Measurements from ENCODE around the gene INSIG2. TPM values are rescaled to one million over a fixed set of nuclear protein-coding genes. Genes with fewer than 3 reads are reported as not detected.
"Not testable (repeated sequence)": the region's sequence is repeated elsewhere in the genome, so short reads cannot be mapped to it uniquely, and the experiment has no call there.

Gene INSIG2
- total RNA-seq, 1 experiment from 2014 or later: 4.4 TPM

DNA sequence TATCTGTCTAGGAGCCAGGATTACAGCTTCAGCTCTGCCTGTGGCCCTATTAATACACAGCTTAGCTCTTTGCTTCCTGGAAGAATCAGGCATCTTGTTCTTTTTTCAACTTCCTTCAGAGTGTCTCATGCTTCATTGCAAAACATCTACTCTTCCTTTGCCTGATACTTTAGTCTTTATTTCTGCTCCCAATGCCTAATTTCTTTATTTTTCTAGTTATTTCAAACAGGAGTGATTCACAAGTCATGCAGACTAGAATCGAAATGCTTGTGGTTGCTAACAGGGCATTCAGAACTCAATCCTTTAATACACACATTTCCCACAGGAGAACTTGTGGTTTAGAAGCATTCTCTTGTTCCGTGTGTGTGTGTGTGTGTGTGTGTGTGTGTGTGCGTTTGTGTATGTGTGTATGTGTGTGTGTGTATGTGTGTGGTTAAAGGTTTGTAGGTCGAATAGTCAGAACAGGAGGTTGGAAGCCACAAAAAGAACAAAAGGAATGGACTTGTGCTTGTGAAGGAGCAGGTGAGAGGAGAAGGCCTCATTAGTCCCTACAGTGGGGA, 28.3 kb upstream of the INSIG2 start:
- DNase-seq (ENCODE audit: low spot score): peak; percentile 54

DNA sequence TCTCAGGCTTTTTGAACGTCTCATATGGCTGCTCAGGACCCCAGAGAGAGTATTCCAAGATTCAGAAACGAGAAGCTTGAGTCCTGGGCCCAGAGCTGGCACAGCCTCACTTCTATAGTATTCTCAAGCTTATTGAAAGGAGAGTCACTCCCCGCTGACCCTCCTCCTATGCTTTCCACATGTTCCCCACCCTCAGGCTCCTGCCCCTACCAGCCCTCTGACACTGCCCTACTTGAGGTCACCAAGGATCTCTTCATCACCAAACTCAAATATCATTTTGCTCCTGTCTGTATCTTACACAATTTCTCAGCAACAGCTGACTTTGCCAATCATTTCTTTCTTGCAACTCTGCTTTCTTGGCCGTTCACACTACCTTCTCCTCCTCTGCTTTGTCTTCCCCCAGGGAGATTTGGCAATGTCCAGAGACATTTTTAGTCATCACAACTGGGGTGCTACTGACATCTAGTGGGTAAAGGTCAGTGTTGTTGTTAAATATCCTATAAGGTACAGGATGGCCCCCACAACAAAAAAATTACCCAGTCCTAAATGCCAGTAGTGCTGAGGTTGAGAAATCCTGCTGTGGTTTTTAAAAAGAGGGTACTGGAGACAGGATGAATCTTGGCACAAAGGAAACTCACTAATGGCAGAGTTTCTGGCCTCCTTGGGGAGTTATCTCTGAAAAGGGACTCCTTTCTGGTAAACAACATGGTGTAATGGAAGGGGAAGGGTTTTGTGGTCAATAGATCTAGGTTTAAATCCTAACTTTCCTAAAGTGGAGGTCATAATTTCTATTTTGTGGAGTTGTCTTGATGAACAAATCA, 26.9 kb upstream of the INSIG2 start:
- peak; percentile 67 for DNase-seq (ENCODE audit: low spot score)

DNA sequence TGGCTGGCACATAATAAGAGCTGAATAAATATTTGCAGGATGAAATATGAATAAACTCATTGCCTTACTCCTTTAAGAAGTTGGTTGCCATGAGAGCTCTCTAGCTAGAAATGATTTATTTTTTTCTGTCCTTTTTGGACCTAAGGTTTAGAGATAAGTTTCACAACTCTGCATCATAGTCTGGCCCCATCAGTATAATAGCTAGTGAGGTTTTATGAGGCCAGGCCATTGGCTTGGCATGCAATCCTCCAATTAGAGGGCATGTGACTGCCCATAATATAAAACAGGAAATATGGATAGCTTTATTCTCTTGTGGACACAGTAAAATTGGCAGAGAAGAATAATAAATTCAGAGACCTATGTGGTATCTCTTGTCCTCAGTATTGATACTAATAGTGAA, 26.2 kb upstream of the INSIG2 start:
- DNase-seq (ENCODE audit: low spot score): no peak

DNA sequence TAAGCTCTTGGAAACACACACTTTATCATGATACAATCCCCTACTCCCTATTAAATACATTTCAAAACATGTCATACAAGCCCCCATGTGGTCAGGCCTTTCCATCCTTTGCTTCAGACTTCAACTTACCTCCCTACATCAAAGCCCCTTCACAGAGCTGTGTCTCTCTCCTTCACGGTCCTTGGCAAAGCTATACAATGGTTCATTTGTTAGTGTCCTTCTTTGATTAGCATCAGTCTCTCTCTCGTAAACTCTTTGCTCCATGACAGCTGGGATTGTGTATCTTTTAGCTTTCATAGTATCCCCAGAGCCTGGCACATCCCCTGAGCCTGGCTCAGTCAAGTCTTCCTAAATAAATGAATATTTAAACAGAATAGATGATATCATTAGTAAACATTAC, 25.6 kb upstream of the INSIG2 start:
- DNase-seq (ENCODE audit: low spot score): no peak

DNA sequence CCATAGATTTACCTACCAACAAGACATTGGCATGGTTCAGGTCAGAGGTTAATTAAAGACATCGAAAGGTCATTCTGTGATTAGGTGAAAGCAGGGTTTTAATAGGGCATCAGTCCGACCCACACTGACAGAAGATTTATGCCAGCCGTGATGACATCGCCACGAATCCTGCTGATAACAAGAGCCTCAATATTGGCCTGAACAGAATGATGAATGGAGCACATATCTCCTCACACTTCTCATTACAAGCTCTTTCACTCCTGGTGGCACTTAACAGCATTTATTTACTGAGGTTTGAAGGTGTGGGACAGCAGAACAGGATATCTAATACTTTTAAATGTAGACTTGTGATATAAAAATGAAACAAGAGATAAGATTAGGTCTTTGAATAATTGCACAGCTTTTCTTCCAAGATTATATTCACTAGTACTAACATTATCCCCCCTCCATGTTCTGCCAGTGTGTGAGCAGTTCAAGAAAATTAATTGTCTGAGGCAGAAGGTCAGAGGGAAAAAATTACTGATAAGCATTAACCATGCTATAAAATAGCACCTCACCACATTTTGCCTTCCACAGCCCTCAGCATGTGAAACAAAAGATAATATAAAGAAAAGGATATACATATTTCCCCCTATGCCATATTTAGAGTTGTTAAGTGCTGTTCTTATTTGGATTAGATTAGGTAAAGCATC, 23.1 kb upstream of the INSIG2 start:
- no peak for DNase-seq (ENCODE audit: low spot score)

DNA sequence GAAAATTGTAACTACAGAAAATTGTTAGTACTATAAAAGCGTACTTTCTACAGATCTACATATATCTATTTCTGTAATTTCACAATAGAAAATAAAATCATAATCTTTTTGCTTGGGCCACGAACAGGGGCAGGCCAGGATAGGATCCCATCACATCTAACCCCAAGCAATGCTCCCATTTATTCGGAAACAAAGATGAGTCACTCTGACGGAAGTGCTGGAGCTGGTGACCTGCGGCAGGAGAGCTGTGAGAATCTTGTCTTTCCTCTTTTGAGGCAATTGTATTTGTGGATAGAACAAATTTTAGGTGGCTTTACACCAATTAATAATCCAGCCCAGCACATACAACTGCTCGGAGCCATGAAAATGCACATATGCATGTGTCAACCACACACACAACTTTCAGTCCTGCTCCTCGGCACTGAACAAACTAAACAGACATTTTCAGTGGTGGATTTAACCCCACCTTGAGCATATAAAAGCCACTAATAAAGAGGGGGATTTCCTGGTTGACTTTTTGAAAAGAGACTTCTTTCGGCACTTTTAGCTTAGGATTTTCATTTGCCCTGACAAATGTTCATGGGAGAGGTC, 22.3 kb upstream of the INSIG2 start:
- no peak for DNase-seq (ENCODE audit: low spot score)

DNA sequence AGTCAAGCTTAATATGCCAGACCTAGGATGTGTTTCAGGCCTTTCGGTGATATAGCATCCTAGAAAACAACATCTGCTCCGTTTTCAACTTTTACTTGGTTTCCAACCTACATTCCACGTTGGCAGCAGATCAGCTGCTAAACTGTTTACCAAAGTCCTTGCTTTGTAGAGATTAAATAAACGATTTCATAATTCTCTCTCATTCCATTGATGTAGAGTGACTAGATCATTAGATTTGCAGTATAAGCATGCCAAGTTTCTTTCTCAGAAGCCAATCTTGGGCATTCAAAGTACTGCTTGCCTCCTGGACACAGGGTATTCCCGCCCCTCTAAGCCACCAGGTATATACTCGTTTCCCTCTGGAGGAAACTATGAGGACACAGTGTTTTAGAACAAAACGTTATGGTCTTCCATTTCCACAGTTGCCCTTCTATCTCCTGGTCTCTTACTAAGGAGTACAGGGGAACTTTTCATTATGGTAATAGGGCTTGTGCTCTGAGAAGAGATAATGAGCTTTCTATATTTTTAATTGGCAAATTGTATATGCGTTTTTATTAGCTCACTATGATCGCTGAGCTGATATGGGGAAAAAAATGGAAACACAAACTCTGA, 10.5 kb upstream of the INSIG2 start:
- DNase-seq (ENCODE audit: low spot score): no peak

DNA sequence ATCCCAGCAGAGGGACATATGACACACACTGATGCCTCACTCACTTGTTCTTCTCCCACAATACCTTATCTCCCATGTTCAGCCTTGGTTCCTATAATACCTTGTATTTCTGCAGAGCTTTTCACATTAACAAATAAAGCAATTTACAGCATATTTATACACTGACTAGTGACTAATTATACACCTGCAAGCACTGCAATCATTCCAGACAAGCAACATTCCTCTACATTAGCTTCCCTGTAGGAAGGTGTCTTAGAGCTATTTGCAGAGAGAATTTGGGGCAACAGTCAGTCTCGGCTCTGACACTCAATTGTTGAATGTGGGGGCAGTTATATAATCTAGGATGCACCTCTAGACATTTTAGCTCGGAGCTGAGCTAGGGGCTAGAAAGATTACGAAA, 9.5 kb upstream of the INSIG2 start:
- DNase-seq (ENCODE audit: low spot score): peak; percentile 46

DNA sequence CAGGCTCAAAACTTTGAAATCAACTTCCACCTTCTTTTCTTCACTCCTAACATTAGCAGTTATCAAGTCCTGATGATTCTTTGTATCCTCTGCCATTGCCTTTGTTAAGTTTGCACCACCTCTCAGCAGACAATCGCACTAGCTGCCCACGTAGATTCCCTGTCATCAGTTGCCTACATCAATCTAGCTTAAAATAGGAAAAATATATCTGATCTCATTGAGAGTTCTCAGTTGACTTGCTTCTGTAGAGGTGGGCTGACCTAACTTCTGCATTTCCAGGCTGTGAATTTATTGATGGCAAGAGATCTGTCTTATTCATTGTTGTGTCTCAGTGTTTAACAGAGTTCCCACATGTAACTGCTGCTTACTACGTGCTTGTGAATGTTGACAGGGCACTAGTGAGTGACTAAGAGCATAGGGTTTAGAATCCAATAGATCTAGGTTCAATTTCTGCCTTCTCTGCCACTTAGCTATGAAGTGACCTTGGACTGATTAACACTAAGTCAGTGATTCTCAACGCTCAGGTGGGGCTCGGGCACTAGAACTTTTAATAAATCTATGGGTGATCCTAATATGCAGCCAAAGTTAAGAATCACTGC, 3.7 kb upstream of the INSIG2 start:
- DNase-seq (ENCODE audit: low spot score): peak; percentile 9

DNA sequence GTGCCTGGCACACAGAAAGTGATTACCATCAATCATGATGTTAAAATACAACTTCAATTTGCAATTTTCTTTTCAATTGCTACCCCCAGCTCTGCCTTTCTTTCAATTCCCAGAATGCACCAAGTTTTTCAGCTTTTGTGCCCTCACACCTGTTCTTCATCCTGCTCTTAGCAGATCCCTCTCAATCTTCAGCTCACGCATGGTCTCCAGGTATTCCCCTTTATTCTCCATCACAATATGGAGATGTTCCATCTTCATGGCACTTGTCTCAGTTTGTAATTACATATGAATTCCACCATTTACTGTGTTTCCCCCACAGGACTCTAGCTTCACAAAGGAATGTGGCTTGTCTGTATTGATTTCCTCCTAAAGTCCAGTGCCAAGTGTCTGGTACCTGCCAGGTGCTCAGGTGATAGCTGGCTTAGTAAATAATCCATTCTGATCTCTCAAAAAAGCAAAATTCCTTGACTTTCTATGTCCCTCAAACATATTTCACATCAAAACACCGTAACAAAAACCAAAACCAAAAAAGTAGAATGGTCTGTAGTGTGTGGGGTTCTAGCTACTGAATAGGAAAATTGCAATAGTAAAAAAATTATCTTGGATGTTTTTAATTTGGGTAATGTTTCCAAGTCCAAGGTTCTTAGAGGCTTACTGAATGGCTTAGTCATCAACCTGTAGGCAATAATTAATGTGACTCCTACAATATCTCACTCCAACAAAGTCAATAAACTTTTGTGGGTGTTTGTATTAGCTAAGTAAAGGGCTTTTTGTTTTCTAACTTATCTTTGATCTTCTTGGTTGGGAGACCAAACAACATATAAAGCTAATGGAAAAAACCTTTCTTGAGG, 2.9 kb upstream of the INSIG2 start:
- peak; percentile 81 for DNase-seq (ENCODE audit: low spot score)

DNA sequence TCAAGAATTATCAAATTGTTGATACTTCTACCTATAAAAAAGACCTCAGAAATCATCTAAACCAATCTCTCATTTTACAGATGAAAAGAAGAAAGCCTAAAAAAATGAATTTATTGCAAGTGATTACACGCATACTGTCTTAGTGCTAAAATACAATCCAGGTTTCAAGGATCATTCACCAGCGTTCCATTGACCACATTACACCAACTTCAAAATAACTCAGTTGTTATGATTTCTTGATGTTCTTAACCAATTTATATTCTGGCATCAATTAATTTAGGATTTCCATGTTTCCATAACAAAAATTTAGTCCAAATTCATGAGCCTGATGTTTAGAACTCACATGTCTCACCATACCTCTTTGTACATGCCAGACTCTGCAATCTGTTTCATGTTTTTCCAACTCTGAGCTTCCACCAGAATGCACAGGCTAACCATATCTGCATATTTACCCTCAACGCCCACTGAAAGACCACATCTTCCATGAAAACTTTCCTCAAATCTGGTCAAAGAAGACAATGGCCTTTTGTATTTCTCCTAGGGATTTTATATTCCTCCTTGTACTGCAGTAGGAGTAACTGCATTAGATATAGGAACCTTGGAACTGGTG, 2.1 kb upstream of the INSIG2 start:
- DNase-seq (ENCODE audit: low spot score): peak; percentile 34

DNA sequence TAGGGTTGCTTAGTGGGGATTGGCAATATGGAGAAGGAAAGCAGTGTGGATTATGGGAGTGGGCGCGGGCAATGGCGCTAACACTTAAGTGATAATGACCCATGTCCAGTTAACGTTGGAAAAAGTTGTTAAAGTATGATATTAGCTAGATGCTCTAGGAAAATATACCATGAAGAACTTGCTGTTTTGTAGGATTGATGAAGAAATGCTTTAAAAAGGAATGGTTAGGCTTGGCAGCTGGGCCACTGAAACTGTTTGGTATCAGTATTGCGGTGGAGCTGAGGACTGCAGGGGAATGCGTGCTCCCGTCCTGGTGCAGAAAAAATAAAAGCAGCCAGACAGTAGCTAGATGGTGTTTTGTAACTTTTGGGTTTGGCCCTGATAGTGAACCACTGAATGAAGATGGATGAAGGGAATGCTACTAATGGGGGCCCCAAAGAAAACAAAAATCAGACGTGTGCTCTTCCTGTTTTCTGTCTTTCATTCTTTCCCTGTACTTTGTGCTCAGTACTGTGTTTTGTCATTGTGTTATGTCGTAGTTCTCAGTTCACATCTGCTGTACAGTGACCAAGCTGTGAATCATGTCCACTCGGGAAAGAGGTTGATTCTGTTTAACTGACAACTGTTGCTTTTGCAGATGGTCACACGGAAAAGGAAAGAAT, 999 bp downstream of the INSIG2 start:
- DNase-seq (ENCODE audit: low spot score): peak; percentile 67

DNA sequence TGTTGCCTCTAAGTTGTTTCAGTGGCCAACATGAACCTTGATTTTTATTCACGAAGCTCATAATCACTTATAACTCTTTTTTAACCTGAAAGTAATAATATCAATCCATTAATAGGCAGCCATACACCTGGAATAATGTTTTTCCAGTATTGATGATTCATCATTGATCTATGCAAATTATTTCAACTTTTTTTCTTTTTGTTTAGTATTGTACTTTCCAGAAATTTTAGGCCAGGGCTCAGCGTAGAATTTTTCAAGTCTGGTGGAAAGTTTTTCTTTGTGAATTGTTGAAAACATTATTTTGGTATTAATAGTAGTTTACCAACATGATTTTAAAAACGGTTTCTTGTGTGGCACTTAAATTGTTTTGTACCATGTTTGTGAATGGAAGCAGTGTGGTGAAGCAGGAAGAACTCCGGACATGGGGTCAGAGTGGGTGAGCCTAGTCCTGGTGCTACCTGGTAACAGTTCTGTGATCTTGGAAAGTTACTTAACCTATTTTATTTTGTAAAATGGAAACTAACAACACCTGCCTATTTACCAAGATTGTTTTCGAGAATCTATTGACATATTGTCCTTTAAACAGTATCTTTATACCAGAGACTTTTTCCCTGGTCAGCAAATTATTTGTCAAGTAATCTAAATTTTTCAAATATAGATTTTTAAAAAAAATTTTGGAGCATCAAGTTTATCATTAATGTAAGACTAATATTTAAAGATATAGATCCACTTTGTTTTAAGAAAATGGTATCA, 2.3 kb downstream of the INSIG2 start:
- no peak for DNase-seq (ENCODE audit: low spot score)

DNA sequence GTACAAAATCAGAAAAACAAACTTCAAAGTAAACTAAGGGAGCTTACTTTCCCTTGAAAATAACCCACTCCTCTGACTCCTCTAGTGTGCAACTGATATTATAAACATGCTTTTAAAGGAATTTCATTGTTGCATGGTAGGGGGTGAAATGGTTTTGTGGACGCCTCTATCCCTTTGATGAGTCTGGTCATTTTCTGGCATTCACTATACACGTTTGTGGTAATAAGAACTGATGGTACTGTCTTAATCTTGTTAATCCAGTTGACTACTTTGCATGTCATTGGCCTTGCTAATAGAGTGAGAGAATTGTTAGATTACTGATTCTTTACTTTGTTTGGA, 2.8 kb downstream of the INSIG2 start:
- no peak for DNase-seq (ENCODE audit: low spot score)

DNA sequence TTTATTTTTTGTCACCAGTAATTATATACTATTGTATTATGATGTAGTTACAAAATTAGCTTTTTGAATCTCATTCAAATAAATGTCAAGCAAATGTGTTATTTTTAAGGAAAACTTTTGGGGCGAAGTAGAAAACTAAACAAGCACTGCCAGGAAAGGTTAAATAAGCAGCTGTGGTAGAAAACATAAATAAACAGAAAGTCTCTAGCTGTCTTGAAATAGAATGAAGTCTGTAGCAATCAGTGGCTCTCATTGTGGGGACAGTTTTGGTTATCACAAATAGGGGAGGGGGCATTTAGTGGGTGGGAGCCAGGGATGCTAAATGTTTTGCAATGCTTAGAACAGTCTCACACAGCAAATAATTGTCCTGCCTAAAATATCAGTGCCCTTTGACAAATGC, 3.4 kb downstream of the INSIG2 start:
- DNase-seq (ENCODE audit: low spot score): no peak

DNA sequence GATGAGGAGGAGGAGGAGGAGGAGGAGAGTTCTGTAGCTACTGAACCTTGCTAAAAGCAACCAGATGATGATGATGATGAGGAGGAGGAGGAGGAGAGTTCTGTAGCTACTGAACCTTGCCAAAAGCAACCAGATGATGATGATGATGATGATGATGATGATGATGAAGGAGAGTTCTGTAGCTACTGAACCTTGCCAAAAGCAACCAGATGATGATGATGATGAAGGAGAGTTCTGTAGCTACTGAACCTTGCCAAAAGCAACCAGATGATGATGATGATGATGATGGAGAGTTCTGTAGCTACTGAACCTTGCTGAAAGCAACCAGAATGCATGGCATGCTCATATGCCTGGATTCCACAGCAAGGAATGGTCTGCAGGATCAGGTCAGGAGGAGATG, 5.8 kb downstream of the INSIG2 start:
- not testable (repeated sequence) for DNase-seq (ENCODE audit: low spot score)

DNA sequence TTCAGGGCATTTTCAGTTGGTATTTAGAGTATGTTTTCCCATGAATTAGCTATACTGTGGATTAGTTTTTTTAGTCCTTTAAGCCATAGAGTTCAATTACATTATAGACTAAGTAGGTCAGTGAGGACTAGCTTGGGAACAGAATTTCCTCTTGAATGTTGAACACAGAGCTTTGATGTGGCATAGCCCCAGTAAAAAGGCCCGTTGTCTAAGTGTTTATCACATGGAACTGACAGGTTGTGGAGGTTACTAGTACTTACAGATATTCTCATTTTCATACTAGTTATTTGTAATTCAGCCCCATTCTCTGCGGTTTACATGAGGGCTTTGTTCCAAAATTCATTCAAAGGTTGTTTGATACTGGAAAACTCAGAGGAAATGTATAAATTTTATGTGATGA, 6.2 kb downstream of the INSIG2 start:
- no peak for DNase-seq (ENCODE audit: low spot score)

DNA sequence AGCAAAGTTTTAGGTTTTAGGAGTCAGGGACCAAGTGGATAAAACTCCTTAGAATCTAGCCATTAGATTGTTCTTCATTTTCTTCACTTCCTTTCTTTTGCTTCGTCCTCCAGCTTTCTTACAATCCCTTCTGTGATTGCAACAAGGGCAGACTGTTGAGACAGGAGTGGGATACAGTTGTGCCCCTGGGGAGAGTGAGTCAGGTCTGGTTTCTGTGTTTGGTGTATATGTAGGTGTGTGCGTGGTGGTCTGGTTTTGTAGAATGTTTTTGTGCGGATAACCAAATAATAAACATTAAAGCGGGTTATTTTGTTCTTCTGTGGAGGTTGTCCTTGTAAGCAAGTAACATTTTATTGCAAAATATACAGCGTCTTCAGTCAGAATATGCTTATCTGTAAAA, 7.3 kb downstream of the INSIG2 start:
- DNase-seq (ENCODE audit: low spot score): no peak

DNA sequence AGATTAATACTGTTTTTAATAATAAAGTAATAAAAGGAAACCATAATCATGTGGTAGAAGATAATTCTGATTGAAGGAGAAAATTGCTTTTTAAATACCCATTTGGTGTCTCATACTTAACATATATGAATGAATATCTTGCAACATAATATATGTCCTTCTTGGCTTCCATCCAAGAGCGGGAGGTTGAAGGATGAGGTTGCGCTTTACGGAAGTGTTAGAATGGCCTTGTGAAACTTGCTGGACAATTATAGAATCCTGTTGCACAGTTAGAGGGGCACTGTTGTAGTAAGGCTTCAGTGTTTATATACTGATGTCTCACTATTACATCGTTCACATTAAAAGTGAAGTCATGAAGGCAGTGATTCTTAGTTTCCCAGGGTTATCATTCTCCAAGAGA, 9.4 kb downstream of the INSIG2 start:
- DNase-seq (ENCODE audit: low spot score): peak; percentile 72
